Measurements from ENCODE around the gene DIP2C. TPM values are rescaled to one million over a fixed set of nuclear protein-coding genes. Genes with fewer than 3 reads are reported as not detected.

DIP2C gene
- polyA plus RNA-seq, 3 donors: 0.11 TPM; not detected in 2

- no peak overlapping the region for H3K27ac Mint-ChIP-seq
- Histone ChIP-seq H3K36me3 (replicated peaks in 1 of 2; ENCODE audit: control insufficient read depth in 1 of 2, insufficient read depth in 2 of 2, low read length in 2 of 2) (no peaks in the 10 kb centered on the region), H3K9ac (ENCODE audit: insufficient read depth, low read length, poor library complexity, severe bottlenecking) (no peak overlapping the region), H2AFZ (ENCODE audit: insufficient read depth, low read depth, low read length, poor library complexity, severe bottlenecking) (no peak overlapping the region), H3K4me2 (replicated peaks; ENCODE audit: extremely low read depth, low read length, poor library complexity, severe bottlenecking) (no peak overlapping the region), H4K20me1 (ENCODE audit: insufficient read depth, low read length) (no peaks in the 10 kb centered on the region), H3K9me3 (replicated peaks in 1 of 2; ENCODE audit: control insufficient read depth in 1 of 2, insufficient read depth in 1 of 2, low read length in 2 of 2) (no peaks in the 10 kb centered on the region), H3K27ac (ENCODE audit: low read depth in 1 of 2, low read length in 2 of 2) (no peak overlapping the region), H3K79me2 (ENCODE audit: insufficient read depth, low read length) (no peaks in the 10 kb centered on the region), H3K4me3 (replicated peaks in 1 of 3; ENCODE audit: low read depth in 2 of 3, low read length in 3 of 3) (no peak overlapping the region), H3K4me1 (ENCODE audit: control insufficient read depth in 1 of 2, insufficient read depth in 2 of 2, low read length in 2 of 2) (no peaks in the 10 kb centered on the region), H3K27me3 (ENCODE audit: control insufficient read depth in 2 of 2, insufficient read depth in 2 of 2, low read length in 2 of 2) (no peaks in the 10 kb centered on the region)
- H3K4me3 Mint-ChIP-seq: peak overlapping the region in 1 of 2 donors; percentile 24
- WGBS (ENCODE audit: insufficient coverage): 92% methylated on average over 11 of the region's 17 CpGs
- intact Hi-C loops (cut with micrococcal nuclease): no loop called here
- H3K4me1 Mint-ChIP-seq: no peaks in the 10 kb centered on the region
- TF ChIP-seq CTCF (IDR thresholded peaks at IDR 0.05): no peak
- H3K27me3 Mint-ChIP-seq (ENCODE audit: low read depth in 3 of 3): peaks cover 1 to 18% (median 12%) of the 10 kb centered on the region in 3 donors
- H3K9me3 Mint-ChIP-seq: peaks cover 0 to 2% (median 0%) of the 10 kb centered on the region in 7 donors
- DNase-seq: no peak
- no peaks in the 10 kb centered on the region for H3K36me3 Mint-ChIP-seq
Measured at GRCh38 chr10:525565-526315, 163.7 kb downstream of the DIP2C start.

GRCh38 chr10:523925-524324 lies 165.5 kb downstream of the DIP2C start:
- no peak overlapping the region for H3K4me3 ChIP-seq (replicated peaks in 1 of 3; ENCODE audit: low read depth in 2 of 3, low read length in 3 of 3)
- no peak overlapping the region for H2AFZ ChIP-seq (ENCODE audit: insufficient read depth, low read depth, low read length, poor library complexity, severe bottlenecking)
- no peaks in the 10 kb centered on the region for H4K20me1 ChIP-seq (ENCODE audit: insufficient read depth, low read length)
- Mint-ChIP-seq H3K36me3 (no peaks in the 10 kb centered on the region), H3K4me1 (no peaks in the 10 kb centered on the region), H3K4me3 (no peak overlapping the region), H3K27ac (no peak overlapping the region), H3K27me3 (ENCODE audit: low read depth in 3 of 3) (peaks cover 1 to 21% (median 13%) of the 10 kb centered on the region in 3 donors), H3K9me3 (peaks cover 0 to 2% (median 0%) of the 10 kb centered on the region in 7 donors)
- H3K79me2 ChIP-seq (ENCODE audit: insufficient read depth, low read length): no peaks in the 10 kb centered on the region
- 90% methylated on average over 8 of the region's 8 CpGs for WGBS (ENCODE audit: insufficient coverage)
- H3K27ac ChIP-seq (ENCODE audit: low read depth in 1 of 2, low read length in 2 of 2): no peak overlapping the region
- no peaks in the 10 kb centered on the region for H3K4me1 ChIP-seq (ENCODE audit: control insufficient read depth in 1 of 2, insufficient read depth in 2 of 2, low read length in 2 of 2)
- TF ChIP-seq CTCF (IDR thresholded peaks at IDR 0.05): no peak
- no peaks in the 10 kb centered on the region for H3K27me3 ChIP-seq (ENCODE audit: control insufficient read depth in 2 of 2, insufficient read depth in 2 of 2, low read length in 2 of 2)
- H3K36me3 ChIP-seq (replicated peaks in 1 of 2; ENCODE audit: control insufficient read depth in 1 of 2, insufficient read depth in 2 of 2, low read length in 2 of 2): no peaks in the 10 kb centered on the region
- no peak overlapping the region for H3K4me2 ChIP-seq (replicated peaks; ENCODE audit: extremely low read depth, low read length, poor library complexity, severe bottlenecking)
- intact Hi-C loops (cut with micrococcal nuclease): no loop called here
- H3K9ac ChIP-seq (ENCODE audit: insufficient read depth, low read length, poor library complexity, severe bottlenecking): no peak overlapping the region
- H3K9me3 ChIP-seq (replicated peaks in 1 of 2; ENCODE audit: control insufficient read depth in 1 of 2, insufficient read depth in 1 of 2, low read length in 2 of 2): no peaks in the 10 kb centered on the region
- no peak for DNase-seq

All from CD14-positive monocyte (primary cell).